Heart left ventricle (tissue), 16 donors: ENCODE data around the gene CDK5RAP2. TPM values are rescaled to one million over a fixed set of nuclear protein-coding genes. Genes with fewer than 3 reads are reported as not detected.

Experiments
- ATAC-seq, 4 donors: fragments of 200-7000 bp; cut with Tn5 transposase; one replicate each; pipeline ENCODE4 v1.9.1; 2020 to 2022; ENCODE audit warnings: moderate library complexity in 4 of 4, mild to moderate bottlenecking in 3 of 4, moderate number of reproducible peaks in 1 of 4
- DNase-seq, 5 donors: peaks; one replicate each; pipeline ENCODE4 v3.0.0-alpha.2; 2020
- H3K27ac ChIP-seq, 12 donors: fragments of 200-600 bp; sonication (generic) in 4 of 12; one replicate each; pipeline versions ENCODE4 v1.5.0 to v1.8.0; 2016 to 2022; ENCODE audit warnings: mild to moderate bottlenecking in 2 of 12
- H3K27me3 ChIP-seq, 9 donors: fragments of 200-600 bp; sonication (generic) in 2 of 9; one replicate each; pipeline versions ENCODE4 v1.5.1 to v1.8.0; 2016 to 2022; ENCODE audit warnings: mild to moderate bottlenecking in 3 of 9
- H3K36me3 ChIP-seq, 9 donors: fragments of 200-600 bp; sonication (generic) in 2 of 9; one replicate each; pipeline versions ENCODE4 v1.5.0 to v1.8.0; 2018 to 2022; ENCODE audit warnings: mild to moderate bottlenecking in 2 of 9
- H3K4me1 ChIP-seq, 12 donors: fragments of 200-600 bp; sonication (generic) in 4 of 12; one replicate each; pipeline versions ENCODE4 v1.5.0 to v1.8.0; 2016 to 2022; ENCODE audit warnings: mild to moderate bottlenecking in 3 of 12
- H3K4me3 ChIP-seq, 12 donors: fragments of 200-600 bp; sonication (generic) in 4 of 12; one replicate each; pipeline versions ENCODE4 v1.5.0 to v1.8.0; 2017 to 2022; ENCODE audit warnings: mild to moderate bottlenecking in 9 of 12, moderate library complexity in 4 of 12
- H3K9me3 ChIP-seq, 12 donors: fragments of 200-600 bp; sonication (generic) in 4 of 12; one replicate each; pipeline versions ENCODE4 v1.5.0 to v1.8.0; 2016 to 2022; ENCODE audit warnings: mild to moderate bottlenecking in 1 of 12
- POLR2A ChIP-seq, 2 donors: fragments of 450-650 bp; IDR thresholded peaks; one replicate each; pipeline ENCODE4 v1.6.1; 2017; ENCODE audit warnings: antibody characterized with exemption in 2 of 2, mild to moderate bottlenecking in 2 of 2, moderate library complexity in 2 of 2
- WGBS, 4 donors: extraction: QIAGEN DNeasy Blood & Tissue Kit in 2 of 4; methylation state at CpG; one replicate each; pipeline versions ENCODE4 v1.1.5 to v1.1.7; 2013 to 2018; 5-methylcytosine and 5-hydroxymethylcytosine counted together
- intact Hi-C, 10 donors: fragments of 100-400 bp; cut with DNase I; formaldehyde crosslinking; loops; one replicate each; pipeline versions ENCODE4 v1.11.1 to v1.14.2; 2022
- polyA plus RNA-seq, 2 donors: library from polyadenylated mRNA; stranded (reverse); fragments of 200-250 nt; gene quantifications; one replicate each; pipeline ENCODE4 v1.2.3, GENCODE V29; 2013
- total RNA-seq, 9 donors: library from RNA; depleted of rRNA in 2 of 9; stranded (reverse); fragments of >200 nt in 2 of 9; fragmentation: NEBNext Ultra II Directional in 3 of 9; extraction: Animal tissue kit (Norgen Biotek cat#: 25700) in 3 of 9; gene quantifications; one replicate each; pipeline versions ENCODE4 v1.1.0 to v1.2.4, GENCODE V29; 2016 to 2023
- TF ChIP-seq, protein P1 (sequence below), 12 donors: fragments of 200-600 bp; sonication (generic) in 4 of 12; IDR thresholded peaks; one replicate each; pipeline versions ENCODE4 v1.5.0 to v1.8.0; 2018 to 2022; ENCODE audit warnings: antibody characterized with exemption in 12 of 12, mild to moderate bottlenecking in 5 of 12
- donor health status: ischemic (EF 13 %, LVEDD 7.1; RV severe dilation, severe dysfunction).
- donor health status: healthy with polysubstance abuse.
- donor health status: DM: no; HTN: yes; CAD: no.
- donor health status: DM: no; HTN: no; CAD: no.
- donor health status: ischemic (EF 25% LVEDD 6.9; RV normal size, moderate dysfunction).
- donor health status: ischemic (EF 25% LVEDD 5.7; RV mildly dilated, moderate dysfunction).
- donor health status: healthy.
- donor health status: DM: yes; HTN: yes; CAD: no.
- donor health status: ischemic (EF 35%, LVEDD 5.7; RV mildly dilated, moderate dysfunction).
- donor health status: nonischemic (EF 11% LVEDD 7.7; RV severe dilation, severe dysfunction).
- donor health status: DM: yes; HTN: yes; CAD: no.
- donor health status: PGD.
- donor health status: ischemic (EF 29% LVEDD 5.4; RV normal size, mild dysfunction).
- donor health status: nonischemic (EF 23%, LVEDD 6.1; RV moderate dilation, normal function).

Gene CDK5RAP2
- total and polyA plus RNA-seq, 11 donors = 26.1 to 114 (median 53.1) TPM

GRCh38 chr9:120592210-120592609 lies 12.2 kb upstream of the CDK5RAP2 start:
- no peak for ATAC-seq
- no peak for DNase-seq
- H3K27ac ChIP-seq = no peak overlapping the region
- no peaks in the 10 kb centered on the region for H3K4me1 ChIP-seq
- no peaks in the 10 kb centered on the region for H3K36me3 ChIP-seq
- intact Hi-C loops = no loop called here
- 88 to 95% (median 92%) methylated on average over 8 of the region's 8 CpGs for WGBS, 4 donors
- peaks cover 0 to 6% (median 0%) of the 10 kb centered on the region in 12 donors for H3K9me3 ChIP-seq
- no peaks in the 10 kb centered on the region for H3K27me3 ChIP-seq
- H3K4me3 ChIP-seq = no peak overlapping the region
- TF ChIP-seq, protein P1, sequence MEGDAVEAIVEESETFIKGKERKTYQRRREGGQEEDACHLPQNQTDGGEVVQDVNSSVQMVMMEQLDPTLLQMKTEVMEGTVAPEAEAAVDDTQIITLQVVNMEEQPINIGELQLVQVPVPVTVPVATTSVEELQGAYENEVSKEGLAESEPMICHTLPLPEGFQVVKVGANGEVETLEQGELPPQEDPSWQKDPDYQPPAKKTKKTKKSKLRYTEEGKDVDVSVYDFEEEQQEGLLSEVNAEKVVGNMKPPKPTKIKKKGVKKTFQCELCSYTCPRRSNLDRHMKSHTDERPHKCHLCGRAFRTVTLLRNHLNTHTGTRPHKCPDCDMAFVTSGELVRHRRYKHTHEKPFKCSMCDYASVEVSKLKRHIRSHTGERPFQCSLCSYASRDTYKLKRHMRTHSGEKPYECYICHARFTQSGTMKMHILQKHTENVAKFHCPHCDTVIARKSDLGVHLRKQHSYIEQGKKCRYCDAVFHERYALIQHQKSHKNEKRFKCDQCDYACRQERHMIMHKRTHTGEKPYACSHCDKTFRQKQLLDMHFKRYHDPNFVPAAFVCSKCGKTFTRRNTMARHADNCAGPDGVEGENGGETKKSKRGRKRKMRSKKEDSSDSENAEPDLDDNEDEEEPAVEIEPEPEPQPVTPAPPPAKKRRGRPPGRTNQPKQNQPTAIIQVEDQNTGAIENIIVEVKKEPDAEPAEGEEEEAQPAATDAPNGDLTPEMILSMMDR (IDR thresholded peaks at IDR 0.05) = no peak
- TF ChIP-seq POLR2A (IDR thresholded peaks at IDR 0.05) = no peak

GRCh38 chr9:120587328-120587727 lies 7.4 kb upstream of the CDK5RAP2 start:
- Histone ChIP-seq H3K36me3 (no peaks in the 10 kb centered on the region), H3K9me3 (peaks cover 0 to 6% (median 0%) of the 10 kb centered on the region in 12 donors), H3K27me3 (no peaks in the 10 kb centered on the region), H3K4me3 (no peak overlapping the region), H3K27ac (no peak overlapping the region), H3K4me1 (peaks cover 0 to 10% (median 0%) of the 10 kb centered on the region in 12 donors)
- 7 to 28% (median 19%) methylated on average over 1 of the region's 1 CpG for WGBS, 4 donors
- no peak for DNase-seq
- no peak for ATAC-seq
- intact Hi-C loops = no loop called here
- no peak for TF ChIP-seq POLR2A (IDR thresholded peaks at IDR 0.05)
- TF ChIP-seq, protein P1 (IDR thresholded peaks at IDR 0.05) = no peak

DNA sequence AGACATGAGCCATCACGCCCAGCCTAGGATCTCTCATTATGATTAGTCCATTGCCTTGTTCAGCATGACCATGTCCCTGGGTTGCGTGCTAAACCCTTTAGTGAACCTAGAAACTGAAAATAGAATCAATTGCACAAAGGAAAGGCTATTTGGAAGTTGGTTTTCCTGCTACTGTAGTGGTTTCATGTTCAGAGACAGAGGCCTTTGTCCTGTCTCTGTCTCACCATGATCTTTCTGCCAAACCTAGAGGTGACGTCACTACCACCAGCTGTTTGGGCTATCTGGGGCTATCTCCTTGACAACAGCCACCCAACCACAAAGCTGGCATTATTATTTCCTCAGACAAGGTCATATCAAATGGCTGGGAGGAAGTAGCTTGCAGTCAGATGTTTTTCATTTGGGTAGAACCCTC lies 4.0 kb upstream of the CDK5RAP2 start:
- Histone ChIP-seq H3K27me3 (no peaks in the 10 kb centered on the region), H3K4me3 (no peak overlapping the region), H3K36me3 (no peaks in the 10 kb centered on the region), H3K4me1 (peaks cover 0 to 24% (median 9%) of the 10 kb centered on the region in 12 donors), H3K9me3 (no peaks in the 10 kb centered on the region), H3K27ac (peak overlapping the region in 4 of 12 donors; percentile 7 to 25 (median 16))
- ATAC-seq (peak in 3 of 4 donors; percentile 21 to 46 (median 28)), DNase-seq (peak in 4 of 5 donors; percentile 33 to 60 (median 50))
- TF ChIP-seq, protein P1 (IDR thresholded peaks at IDR 0.05) = no peak
- no peak for TF ChIP-seq POLR2A (IDR thresholded peaks at IDR 0.05)
- 48 to 60% (median 58%) methylated on average over 3 of the region's 3 CpGs for WGBS, 4 donors
- intact Hi-C loops = no loop called here

DNA sequence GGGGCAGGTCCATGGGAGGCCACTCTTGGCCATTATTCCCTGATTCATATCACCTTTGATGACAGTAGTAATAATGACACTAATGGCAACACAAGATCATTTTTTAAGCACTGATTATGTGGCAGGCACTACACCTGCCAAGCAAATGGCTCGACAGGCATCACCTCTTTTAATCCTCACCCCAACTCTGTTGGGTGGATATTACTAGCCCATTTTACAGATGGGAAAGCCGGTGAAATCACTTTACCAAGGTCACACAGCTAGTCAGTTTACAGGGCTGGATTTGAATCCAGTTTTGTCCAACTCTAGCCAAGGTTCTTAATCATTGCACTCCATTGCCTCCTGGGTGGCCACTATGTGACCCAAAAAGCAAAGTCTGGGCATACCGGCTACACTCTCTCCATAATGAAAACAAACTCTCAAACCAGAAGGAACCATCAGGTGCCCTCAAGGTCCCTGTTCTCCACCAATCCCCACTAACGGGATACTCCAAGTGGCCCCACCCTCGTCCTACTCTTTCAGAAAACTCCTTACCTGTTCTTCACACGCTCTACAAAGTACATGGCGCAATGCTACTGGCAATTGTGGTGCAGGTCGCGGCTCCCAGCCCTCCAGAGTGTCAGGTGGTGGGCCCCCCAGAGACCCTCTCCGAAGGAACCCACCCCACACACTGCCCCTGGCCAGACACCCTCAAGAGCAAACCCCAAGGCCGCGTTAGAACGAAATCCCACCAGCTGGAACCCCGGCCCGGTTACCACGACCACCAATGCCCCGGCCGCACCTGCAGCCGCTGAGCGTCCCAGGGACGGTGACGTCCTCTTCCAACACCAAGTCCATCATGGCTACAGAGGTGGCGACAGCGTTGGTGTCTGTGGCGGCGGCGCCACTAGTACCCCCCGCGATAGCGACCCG lies 572 bp downstream of the CDK5RAP2 start:
- TF ChIP-seq, protein P1 (IDR thresholded peaks at IDR 0.05) = no peak
- TF ChIP-seq POLR2A (IDR thresholded peaks at IDR 0.05) = no peak
- Histone ChIP-seq H3K36me3 (peaks cover 0 to 8% (median 0%) of the 10 kb centered on the region in 9 donors), H3K9me3 (no peaks in the 10 kb centered on the region), H3K4me3 (peak overlapping the region; percentile 80 to 99 (median 94)), H3K27me3 (no peaks in the 10 kb centered on the region), H3K4me1 (peaks cover 0 to 33% (median 13%) of the 10 kb centered on the region in 12 donors), H3K27ac (peak overlapping the region; percentile 41 to 86 (median 65))
- ATAC-seq (peak in 1 of 4 donors; percentile 14), DNase-seq (no peak)
- 6 to 9% (median 7%) methylated on average over 22 to 31 of the region's 31 CpGs for WGBS, 4 donors
- intact Hi-C loops = no loop called here
